Neural crest cell (in vitro differentiated cells): Measurements from ENCODE around the gene CIAO2A. TPM values are rescaled to one million over a fixed set of nuclear protein-coding genes. Genes with fewer than 3 reads are reported as not detected.

Experiments used
- DNase-seq: peaks from one replicate; pipeline ENCODE4 v3.0.0; 2021; ENCODE audit warnings: low read depth, mixed read lengths, low spot score
- H3K27ac Mint-ChIP-seq: one replicate; pipeline ENCODE4 v1.8.0; 2021; ENCODE audit warnings: mild to moderate bottlenecking, mixed read lengths; ENCODE audit not compliant: unreplicated experiment
- H3K27me3 Mint-ChIP-seq: 2 replicates; pipeline ENCODE4 v1.8.0; 2021; ENCODE audit warnings: low read depth, mild to moderate bottlenecking, mixed read lengths
- H3K36me3 Mint-ChIP-seq: 2 replicates; pipeline ENCODE4 v1.8.0; 2021; ENCODE audit warnings: low read depth, mild to moderate bottlenecking, mixed read lengths
- H3K4me1 Mint-ChIP-seq: 2 replicates; pipeline ENCODE4 v1.8.0; 2021; ENCODE audit warnings: mixed read lengths
- H3K4me3 Mint-ChIP-seq: one replicate; pipeline ENCODE4 v1.8.0; 2021; ENCODE audit warnings: mild to moderate bottlenecking, mixed read lengths
- H3K9me3 Mint-ChIP-seq: 2 replicates; pipeline ENCODE4 v1.8.0; 2021; ENCODE audit warnings: mixed read lengths
- long read RNA-seq: library from polyadenylated mRNA; unstranded; transcript quantifications from one replicate; pipeline ENCODE4 v2.0.0, GENCODE V29; 2020
- total RNA-seq: library from RNA; stranded (reverse); gene quantifications from 2 replicates; pipeline ENCODE4 v1.2.1, GENCODE V29; 2021
- TF ChIP-seq, protein P1 (sequence below): fragments of 200-600 bp; sonication (generic); conservative IDR thresholded peaks from 2 replicates; pipeline ENCODE4 v1.5.0; 2021; ENCODE audit warnings: antibody characterized with exemption, mild to moderate bottlenecking

Gene CIAO2A, protein sequence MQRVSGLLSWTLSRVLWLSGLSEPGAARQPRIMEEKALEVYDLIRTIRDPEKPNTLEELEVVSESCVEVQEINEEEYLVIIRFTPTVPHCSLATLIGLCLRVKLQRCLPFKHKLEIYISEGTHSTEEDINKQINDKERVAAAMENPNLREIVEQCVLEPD
- total RNA-seq, result 66.1 and 66.2 TPM in 2 replicates
- long read RNA-seq, transcript CIAO2A-202 (4 exons, 826 nt), result minor isoform, 12 of 85 reads
- long read RNA-seq, transcript CIAO2A-206 (4 exons, 561 nt), result minor isoform, 6 of 85 reads
- long read RNA-seq, transcript CIAO2A-201 (5 exons, 1,105 nt), result major isoform, 65 of 85 reads
- long read RNA-seq, partial matches to known transcripts, result 2 of 85 reads
- long read RNA-seq, other reads (novel, unspliced or antisense), result 0 of 85 reads

DNA sequence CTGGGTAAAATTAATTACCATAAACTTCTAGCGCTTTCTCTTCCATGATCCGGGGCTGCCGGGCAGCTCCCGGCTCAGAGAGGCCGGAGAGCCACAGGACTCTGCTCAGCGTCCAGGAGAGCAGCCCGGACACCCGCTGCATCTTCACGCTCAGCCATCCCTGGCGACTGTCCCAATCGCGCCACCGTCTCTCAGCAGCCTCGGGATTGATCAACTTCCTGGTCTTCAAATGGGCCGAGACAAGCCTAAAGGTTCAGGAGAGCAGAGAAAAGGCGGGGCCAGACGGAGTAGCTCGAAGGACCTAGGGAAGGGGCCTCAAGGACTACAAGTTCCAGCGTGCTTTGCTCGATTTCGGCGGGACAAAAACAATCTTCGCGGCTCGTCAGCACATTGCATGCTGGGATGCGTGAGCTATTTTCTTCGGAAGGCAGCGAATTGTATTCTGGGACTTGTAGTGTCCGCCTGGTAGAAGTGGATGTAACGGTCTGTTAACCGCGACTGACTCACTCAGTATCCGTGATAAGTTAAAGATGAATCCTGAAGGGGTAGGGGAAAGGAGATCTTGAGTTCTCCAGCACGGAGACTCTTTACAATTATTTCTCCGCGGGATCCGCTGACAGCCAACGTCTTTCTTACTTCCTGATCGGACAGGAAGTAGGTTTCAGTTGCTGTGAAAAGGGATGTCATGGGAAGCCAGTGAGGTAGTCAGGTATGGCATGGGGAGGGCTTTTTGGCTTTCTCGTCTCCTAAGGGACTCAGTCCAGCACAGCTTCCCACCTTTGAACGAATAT, at the start of gene CIAO2A:
Gene CIAO2A, minus strand, starts transcription at position 212 of the 791 bp plus-strand sequence. Its CDS starts 70 bp downstream, at position 142.
- peaks cover 64% of the 10 kb centered on the region for H3K4me1 Mint-ChIP-seq
- peak within 1 kb of the TSS; percentile 98 for H3K27ac Mint-ChIP-seq
- H3K36me3 Mint-ChIP-seq, result no peaks in the 10 kb centered on the region
- H3K4me3 Mint-ChIP-seq, result peak within 1 kb of the TSS; percentile 94
- H3K9me3 Mint-ChIP-seq, result no peaks in the 10 kb centered on the region
- TF ChIP-seq, protein P1, sequence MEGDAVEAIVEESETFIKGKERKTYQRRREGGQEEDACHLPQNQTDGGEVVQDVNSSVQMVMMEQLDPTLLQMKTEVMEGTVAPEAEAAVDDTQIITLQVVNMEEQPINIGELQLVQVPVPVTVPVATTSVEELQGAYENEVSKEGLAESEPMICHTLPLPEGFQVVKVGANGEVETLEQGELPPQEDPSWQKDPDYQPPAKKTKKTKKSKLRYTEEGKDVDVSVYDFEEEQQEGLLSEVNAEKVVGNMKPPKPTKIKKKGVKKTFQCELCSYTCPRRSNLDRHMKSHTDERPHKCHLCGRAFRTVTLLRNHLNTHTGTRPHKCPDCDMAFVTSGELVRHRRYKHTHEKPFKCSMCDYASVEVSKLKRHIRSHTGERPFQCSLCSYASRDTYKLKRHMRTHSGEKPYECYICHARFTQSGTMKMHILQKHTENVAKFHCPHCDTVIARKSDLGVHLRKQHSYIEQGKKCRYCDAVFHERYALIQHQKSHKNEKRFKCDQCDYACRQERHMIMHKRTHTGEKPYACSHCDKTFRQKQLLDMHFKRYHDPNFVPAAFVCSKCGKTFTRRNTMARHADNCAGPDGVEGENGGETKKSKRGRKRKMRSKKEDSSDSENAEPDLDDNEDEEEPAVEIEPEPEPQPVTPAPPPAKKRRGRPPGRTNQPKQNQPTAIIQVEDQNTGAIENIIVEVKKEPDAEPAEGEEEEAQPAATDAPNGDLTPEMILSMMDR, result no peak
- peak; percentile 82 for DNase-seq
- H3K27me3 Mint-ChIP-seq, result no peaks in the 10 kb centered on the region

DNA sequence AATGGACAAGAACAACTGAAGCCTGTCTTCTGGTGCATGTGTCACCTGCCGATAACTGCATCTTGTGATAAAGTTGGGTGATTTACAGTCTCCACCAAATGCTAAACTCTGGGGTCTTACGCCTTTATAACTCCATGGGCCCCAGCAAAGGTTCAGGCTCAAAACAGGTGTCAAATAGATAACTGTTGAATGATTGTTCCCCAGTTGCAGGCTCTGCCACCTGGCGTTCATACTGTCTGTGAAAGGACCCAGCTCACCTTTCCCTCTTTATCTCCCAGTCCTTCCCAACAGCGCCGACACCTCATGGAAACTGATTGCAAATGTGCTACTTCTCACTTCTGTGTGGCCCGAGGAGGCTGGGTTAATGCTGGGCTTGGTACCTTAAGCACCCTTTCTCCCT, 49.6 kb upstream of the CIAO2A start:
- no peak for DNase-seq
- Mint-ChIP-seq H3K27me3 (no peaks in the 10 kb centered on the region), H3K36me3 (peaks cover 17% of the 10 kb centered on the region), H3K4me1 (peaks cover 38% of the 10 kb centered on the region), H3K27ac (no peak overlapping the region), H3K4me3 (no peak overlapping the region), H3K9me3 (no peaks in the 10 kb centered on the region)
- TF ChIP-seq, protein P1, result no peak

DNA sequence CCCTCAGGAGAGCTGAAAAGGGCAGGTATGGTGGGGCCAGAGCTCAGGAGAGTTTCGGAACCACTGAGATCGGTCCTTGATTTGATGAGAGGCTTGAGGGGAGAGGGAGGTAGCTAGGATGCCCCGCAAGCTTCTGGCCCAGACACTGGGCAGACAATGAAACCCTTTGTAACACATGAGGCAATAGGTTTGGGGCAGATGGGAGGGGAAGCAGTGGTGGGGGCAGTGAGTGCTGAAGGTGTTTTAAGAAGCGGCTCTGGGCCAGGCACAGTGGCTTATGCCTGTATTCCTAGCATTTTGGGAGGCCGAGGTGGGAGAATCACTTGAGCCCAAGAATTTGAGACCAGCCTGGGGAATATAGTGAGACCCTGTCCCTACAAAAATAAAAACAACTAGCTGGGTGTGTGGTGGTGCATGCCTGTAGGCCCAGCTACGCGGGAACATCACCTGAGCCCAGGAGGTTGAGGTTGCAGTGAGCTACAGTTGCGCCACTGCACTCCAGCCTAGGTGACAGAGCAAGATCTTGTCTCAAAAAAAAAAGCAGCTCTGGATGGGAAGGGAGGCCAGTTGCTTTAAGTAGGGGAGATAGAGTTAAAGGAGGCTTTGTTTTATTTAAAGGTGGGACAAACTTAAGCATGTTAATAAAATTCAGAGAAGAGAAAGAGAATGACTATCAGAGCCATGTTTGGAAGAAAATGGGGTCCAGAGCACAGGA, 48.3 kb upstream of the CIAO2A start:
- H3K27me3 Mint-ChIP-seq, result no peaks in the 10 kb centered on the region
- H3K4me1 Mint-ChIP-seq, result peaks cover 38% of the 10 kb centered on the region
- no peaks in the 10 kb centered on the region for H3K9me3 Mint-ChIP-seq
- TF ChIP-seq, protein P1, result no peak
- peaks cover 19% of the 10 kb centered on the region for H3K36me3 Mint-ChIP-seq
- no peak for DNase-seq
- H3K27ac Mint-ChIP-seq, result peak overlapping the region; percentile 53
- peak overlapping the region; percentile 8 for H3K4me3 Mint-ChIP-seq

DNA sequence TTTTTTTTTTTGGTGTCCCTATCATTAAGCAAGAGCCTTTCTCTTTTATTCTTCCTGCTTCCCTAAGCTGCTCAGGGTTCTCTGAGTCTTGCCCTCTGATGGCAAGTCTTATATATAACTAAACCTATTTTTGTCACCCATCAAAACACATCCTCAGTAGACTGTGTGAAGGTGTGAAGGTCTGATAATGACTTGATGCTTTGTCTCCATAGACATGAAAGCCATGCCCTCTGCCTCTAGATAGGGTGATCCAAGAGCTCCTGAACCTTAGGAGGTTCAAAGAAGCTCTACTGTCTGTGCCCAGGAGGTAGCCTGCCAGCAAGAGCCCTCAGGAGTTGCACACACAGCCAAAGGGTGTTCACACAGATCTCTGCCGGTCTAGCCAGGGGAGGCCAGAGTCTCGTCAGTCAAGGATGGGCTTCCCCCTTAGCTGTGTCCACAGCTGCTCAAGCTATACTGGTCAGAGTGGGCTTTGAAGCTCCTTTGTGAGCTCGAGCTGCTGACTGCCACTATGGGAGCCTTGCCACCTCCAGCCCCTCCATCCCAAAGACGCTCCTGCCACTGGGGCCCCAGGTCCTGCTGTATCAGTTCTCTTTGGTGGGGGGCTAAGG, 44.8 kb upstream of the CIAO2A start:
- Mint-ChIP-seq H3K27me3 (no peaks in the 10 kb centered on the region), H3K9me3 (no peaks in the 10 kb centered on the region), H3K4me1 (peaks cover 15% of the 10 kb centered on the region), H3K36me3 (peaks cover 13% of the 10 kb centered on the region), H3K4me3 (no peak overlapping the region), H3K27ac (no peak overlapping the region)
- no peak for DNase-seq
- TF ChIP-seq, protein P1, result no peak

DNA sequence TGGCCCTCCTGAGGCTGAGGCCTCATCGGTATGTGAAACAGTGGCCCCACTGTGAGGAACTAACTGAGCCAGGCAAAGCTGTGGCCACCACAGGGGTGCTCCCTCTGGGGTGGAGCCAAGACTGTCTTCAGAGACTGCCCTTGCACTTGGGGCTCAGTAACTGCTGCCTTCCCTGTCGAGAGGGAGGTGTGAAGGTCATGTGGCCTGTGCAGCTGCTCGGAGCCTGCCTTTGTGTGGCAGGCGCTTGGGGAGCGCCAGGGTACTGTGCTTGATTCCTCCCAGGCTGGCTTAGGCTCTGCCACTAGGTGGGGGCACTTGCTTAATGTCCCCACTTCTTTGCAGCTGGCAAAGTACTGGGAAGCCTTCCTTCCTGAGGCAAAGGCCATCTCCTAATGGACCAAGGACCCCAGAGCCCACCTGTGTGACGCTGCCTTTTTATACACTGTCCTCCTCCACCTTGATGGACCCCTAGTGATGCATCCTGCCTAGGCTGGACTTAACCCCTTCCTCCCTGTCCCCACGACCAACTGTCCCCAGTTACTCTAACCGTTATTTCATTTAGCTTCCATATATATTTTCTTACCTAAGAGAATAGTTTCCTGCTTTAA, 43.7 kb upstream of the CIAO2A start:
- Mint-ChIP-seq H3K4me3 (no peak overlapping the region), H3K4me1 (peaks cover 24% of the 10 kb centered on the region), H3K27ac (no peak overlapping the region), H3K9me3 (no peaks in the 10 kb centered on the region), H3K27me3 (no peaks in the 10 kb centered on the region), H3K36me3 (peaks cover 20% of the 10 kb centered on the region)
- TF ChIP-seq, protein P1, result no peak
- no peak for DNase-seq
